H1 (cell line): ENCODE data around the gene PCDHGA1. TPM values are rescaled to one million over a fixed set of nuclear protein-coding genes. Genes with fewer than 3 reads are reported as not detected.

Experiments used
- CBX8 ChIP-seq: fragments of 300-800, 300-1000 bp; sonication (generic); IDR thresholded peaks from 2 replicates; pipeline ENCODE4 v1.7.1; 2016; ENCODE audit warnings: low read depth, low read length, borderline replicate concordance
- SUZ12 ChIP-seq: fragments of 200-600 bp; sonication (generic); IDR thresholded peaks from 2 replicates; pipeline ENCODE4 v1.6.1; 2012; ENCODE audit warnings: mild to moderate bottlenecking, inconsistent platforms, low read length, moderate library complexity, mixed read lengths
- USF2 ChIP-seq: IDR thresholded peaks from 2 replicates; pipeline ENCODE4 v1.6.1; 2011; ENCODE audit warnings: low read length, improper control_type of control experiment
- polyA plus RNA-seq, 7 experiments: library from polyadenylated mRNA; depleted of rRNA in 3 of 7; stranded (reverse) in 5 of 7; unstranded in 2 of 7; fragments of >200 nt in 5 of 7; fragments of 200-250 nt in 2 of 7; gene quantifications; 1 replicate in 5 of 7; 2 replicates in 1 of 7; 4 replicates in 1 of 7; pipeline versions ENCODE4 v1.2.1 to v1.2.3, GENCODE V29; 2011 to 2013; ENCODE audit warnings: missing spikeins in 2 of 7, mixed read lengths in 2 of 7
- total RNA-seq: library from RNA; stranded (reverse); fragmentation: NEBNext Ultra II Directional; extraction: Animal tissue kit (Norgen Biotek cat#: 25700); gene quantifications from 2 replicates; pipeline ENCODE4 v1.2.1, GENCODE V29; 2021

The PCDHGA1 gene
- total and polyA plus RNA-seq, 2 of the 8 experiments (the other 6 are each of a cell fraction or from before 2014, with no cell fraction given), result 0.57 to 0.89 TPM

- TF ChIP-seq USF2 (no peak), CBX8 (no peak), SUZ12 (no peak)
Observed at GRCh38 chr5:141398608-141399007, 68.3 kb downstream of the PCDHGA1 start (continued).
